Fibroblast of skin of abdomen (primary cell): ENCODE results near the gene ACACB.

Experiments
- DNase-seq: peaks from one replicate; pipeline ENCODE4 v3.0.0-alpha.2; 2013

The ACACB gene

GRCh38 chr12:109281452-109281851, 165.1 kb downstream of the ACACB start:
- no peak for DNase-seq

GRCh38 chr12:109284392-109284791, 168.0 kb downstream of the ACACB start:
- no peak for DNase-seq

- no peak for DNase-seq
These were observed 169.9 kb downstream of the ACACB start for GRCh38 chr12:109286252-109286651.

- no peak for DNase-seq
These were observed 170.3 kb downstream of the ACACB start for GRCh38 chr12:109286652-109287051.

- DNase-seq = no peak
These were observed 170.8 kb downstream of the ACACB start for GRCh38 chr12:109287181-109287580.

GRCh38 chr12:109287811-109288469, 171.6 kb downstream of the ACACB start:
- no peak for DNase-seq

- DNase-seq = no peak
These were observed 172.2 kb downstream of the ACACB start for GRCh38 chr12:109288571-109288970.

GRCh38 chr12:109289004-109289403, 172.6 kb downstream of the ACACB start:
- no peak for DNase-seq

- DNase-seq = no peak
These were observed 173.2 kb downstream of the ACACB start for GRCh38 chr12:109289551-109289950.

- no peak for DNase-seq
These were observed 173.7 kb downstream of the ACACB start for GRCh38 chr12:109290061-109290460.

- no peak for DNase-seq
These were observed 174.7 kb downstream of the ACACB start for GRCh38 chr12:109291117-109291516.

GRCh38 chr12:109291521-109292341, 175.3 kb downstream of the ACACB start:
- peak; percentile 18 for DNase-seq

GRCh38 chr12:109292342-109292711, 175.9 kb downstream of the ACACB start:
- DNase-seq = no peak

GRCh38 chr12:109293106-109293505, 176.7 kb downstream of the ACACB start:
- DNase-seq = no peak

GRCh38 chr12:109294286-109294796, 178.0 kb downstream of the ACACB start:
- no peak for DNase-seq

- no peak for DNase-seq
These were observed 179.5 kb downstream of the ACACB start for GRCh38 chr12:109295764-109296425.

GRCh38 chr12:109296431-109296830, 180.0 kb downstream of the ACACB start:
- no peak for DNase-seq

- DNase-seq = no peak
These were observed 183.5 kb downstream of the ACACB start for GRCh38 chr12:109299849-109300248.

- DNase-seq = no peak
These were observed 185.3 kb downstream of the ACACB start for GRCh38 chr12:109301643-109302168.

GRCh38 chr12:109302358-109302757, 186.0 kb downstream of the ACACB start:
- DNase-seq = no peak

- DNase-seq = no peak
These were observed 186.4 kb downstream of the ACACB start for GRCh38 chr12:109302770-109303169.

- no peak for DNase-seq
These were observed 188.1 kb downstream of the ACACB start for GRCh38 chr12:109304485-109304884.

- no peak for DNase-seq
These were observed 189.2 kb downstream of the ACACB start for GRCh38 chr12:109305547-109305946.
